IMR-90 (cell line): ENCODE measurements around the gene RAP1GAP. TPM values are rescaled to one million over a fixed set of nuclear protein-coding genes. Genes with fewer than 3 reads are reported as not detected.

Experiments
- ATAC-seq: fragments of 200-7000 bp; cut with Tn5 transposase; 2 replicates; pipeline ENCODE4 v1.9.1; 2020; ENCODE audit warnings: low read depth, mild to moderate bottlenecking, moderate library complexity
- BruUV-seq: library from RNA; stranded (reverse); fragments of 400-500 nt; replicated peaks from 2 replicates; lab custom pipeline; 2021; lab: Mats Ljungman, UMichigan
- CTCF ChIA-PET: fragments of 300-600 bp; formaldehyde crosslinking; extraction: SDS; loops from one replicate; lab custom pipeline; 2021; ENCODE audit warnings: antibody characterized with exemption; lab: Yijun Ruan, JAX
- POLR2A ChIA-PET: fragments of 300-600 bp; sonication (Branson Sonifier 250); formaldehyde crosslinking; loops from one replicate; lab custom pipeline; 2022; ENCODE audit warnings: antibody characterized with exemption; ENCODE audit not compliant: unreplicated experiment; lab: Charles Lee
- DNase-seq: peaks from one replicate; pipeline ENCODE4 v3.0.0; 2013
- H2AFZ ChIP-seq: replicated peaks from 2 replicates; pipeline ENCODE3; 2013; ENCODE audit warnings: low read length, mild to moderate bottlenecking; ENCODE audit not compliant: poor library complexity
- H2AK5ac ChIP-seq: 2 replicates; pipeline ENCODE4 v1.6.1; 2013; ENCODE audit warnings: low read depth, low read length, inconsistent platforms
- H2AK9ac ChIP-seq: replicated peaks from 2 replicates; pipeline ENCODE3; 2013; ENCODE audit warnings: mild to moderate bottlenecking, low read depth, low read length, moderate library complexity; ENCODE audit not compliant: poor library complexity
- H2BK120ac ChIP-seq: 2 replicates; pipeline ENCODE4 v1.6.1; 2013; ENCODE audit warnings: low read depth, low read length, inconsistent platforms
- H2BK15ac ChIP-seq: 3 replicates; pipeline ENCODE4 v1.6.1; 2013; ENCODE audit warnings: low read depth, low read length, inconsistent platforms
- H2BK20ac ChIP-seq: 2 replicates; pipeline ENCODE4 v1.6.1; 2013; ENCODE audit warnings: low read depth, mild to moderate bottlenecking, inconsistent platforms, low read length, moderate library complexity
- H2BK5ac ChIP-seq: 2 replicates; pipeline ENCODE4 v1.6.1; 2013; ENCODE audit warnings: mild to moderate bottlenecking, low read depth, low read length, inconsistent platforms; ENCODE audit not compliant: poor library complexity, severe bottlenecking
- H3K14ac ChIP-seq: replicated peaks from 2 replicates; pipeline ENCODE4 v1.6.1; 2013; ENCODE audit warnings: low read depth, low read length, inconsistent platforms
- H3K18ac ChIP-seq: 2 replicates; pipeline ENCODE4 v1.6.1; 2013; ENCODE audit warnings: low read depth, low read length, control low read depth
- H3K23ac ChIP-seq: 2 replicates; pipeline ENCODE4 v1.6.1; 2013; ENCODE audit warnings: low read depth, low read length, inconsistent platforms
- H3K27ac ChIP-seq: 2 replicates; pipeline ENCODE4 v1.5.1; 2013; ENCODE audit warnings: mild to moderate bottlenecking, control low read depth, low read length; ENCODE audit not compliant: insufficient read depth
- H3K27me3 ChIP-seq: 2 replicates; pipeline ENCODE4 v1.6.1; 2013; ENCODE audit warnings: low read length; ENCODE audit not compliant: control insufficient read depth, insufficient read depth
- H3K36me3 ChIP-seq: 2 replicates; pipeline ENCODE4 v1.6.1; 2013; ENCODE audit warnings: low read length, mixed read lengths; ENCODE audit not compliant: control insufficient read depth, insufficient read depth
- H3K4ac ChIP-seq: 2 replicates; pipeline ENCODE4 v1.6.1; 2013; ENCODE audit warnings: low read depth, low read length, inconsistent platforms
- H3K4me1 ChIP-seq: 2 replicates; pipeline ENCODE4 v1.6.1; 2013; ENCODE audit warnings: low read length, mixed read lengths; ENCODE audit not compliant: control insufficient read depth, insufficient read depth
- H3K4me2 ChIP-seq: 2 replicates; pipeline ENCODE4 v1.6.1; 2013; ENCODE audit warnings: low read depth, mild to moderate bottlenecking, control low read depth, low read length, moderate library complexity
- H3K4me3 ChIP-seq: 2 replicates; pipeline ENCODE4 v1.5.1; 2013; ENCODE audit warnings: low read depth, mild to moderate bottlenecking, control low read depth, low read length, moderate library complexity; ENCODE audit not compliant: insufficient read depth
- H3K56ac ChIP-seq: 2 replicates; pipeline ENCODE4 v1.6.1; 2013; ENCODE audit warnings: low read length, inconsistent platforms; ENCODE audit not compliant: insufficient read depth; ENCODE audit errors: extremely low read depth
- H3K79me1 ChIP-seq, 2 experiments: 2 replicates each; pipeline ENCODE4 v1.6.1; 2013; ENCODE audit warnings: low read length in 2 of 2, inconsistent platforms in 1 of 2, low read depth in 1 of 2
- H3K9ac ChIP-seq: 2 replicates; pipeline ENCODE4 v1.6.1; 2013; ENCODE audit warnings: low read depth, low read length, control low read depth
- H3K9me1 ChIP-seq: 2 replicates; pipeline ENCODE4 v1.6.1; 2013; ENCODE audit warnings: low read length, inconsistent platforms; ENCODE audit not compliant: insufficient read depth
- H3K9me3 ChIP-seq: 2 replicates; pipeline ENCODE4 v1.6.1; 2013; ENCODE audit warnings: low read length; ENCODE audit not compliant: control insufficient read depth, insufficient read depth
- H4K20me1 ChIP-seq: 2 replicates; pipeline ENCODE4 v1.6.1; 2013; ENCODE audit warnings: low read length, inconsistent platforms; ENCODE audit not compliant: insufficient read depth
- H4K5ac ChIP-seq: 2 replicates; pipeline ENCODE4 v1.6.1; 2013; ENCODE audit warnings: mild to moderate bottlenecking, low read depth, low read length, control low read depth
- H4K8ac ChIP-seq, 2 experiments: 2 replicates each; pipeline ENCODE4 v1.6.1; 2013; ENCODE audit warnings: low read depth in 2 of 2, low read length in 2 of 2, control low read depth in 1 of 2, inconsistent platforms in 1 of 2
- H4K91ac ChIP-seq: 2 replicates; pipeline ENCODE4 v1.6.1; 2013; ENCODE audit warnings: low read depth, low read length, inconsistent platforms; ENCODE audit not compliant: insufficient read depth
- FOS ChIP-seq: fragments of 150-350 bp; IDR thresholded peaks from 2 replicates; pipeline ENCODE4 v1.6.1; 2016; ENCODE audit warnings: low read depth, low read length
- NFE2L2 ChIP-seq: fragments of 150-350 bp; IDR thresholded peaks from 2 replicates; pipeline ENCODE4 v1.6.1; 2016; ENCODE audit warnings: low read depth, mild to moderate bottlenecking, low read length
- WGBS, 2 experiments: methylation state at CpG; one replicate each; pipeline versions ENCODE4 v1.1.5 to v1.1.7; 2013; ENCODE audit warnings: missing lambda C conversion rate in 2 of 2; ENCODE audit not compliant: insufficient read length in 1 of 2; ENCODE audit errors: extremely low coverage in 2 of 2; 5-methylcytosine and 5-hydroxymethylcytosine counted together
- dilution Hi-C: fragments of 300-500 bp; cut with HindIII; formaldehyde crosslinking; loops from one replicate; pipeline ENCODE4 v1.14.3; 2018; ENCODE audit warnings: low sequenced_read_pairs; ENCODE audit not compliant: unreplicated experiment
- in situ Hi-C: fragments of 300-500 bp; cut with MboI; formaldehyde crosslinking; loops from 3 replicates; pipeline ENCODE4 v1.14.3; 2019; ENCODE audit warnings: low sequenced_read_pairs, inconsistent platforms, mixed read lengths
- intact Hi-C: fragments of 100-400 bp; cut with micrococcal nuclease; formaldehyde crosslinking; loops from 2 replicates; pipeline ENCODE4 v1.10.0; 2022
- polyA plus RNA-seq, 3 experiments: library from polyadenylated mRNA; depleted of rRNA; stranded (reverse); fragments of >200 nt; gene quantifications; 2 replicates each; pipeline ENCODE4 v1.2.3, GENCODE V29; 2012; ENCODE audit warnings: low replicate concordance in 1 of 3
- total RNA-seq: library from RNA; depleted of rRNA; stranded (reverse); fragments of >200 nt; gene quantifications from 2 replicates; pipeline ENCODE4 v1.2.3, GENCODE V29; 2012

Gene RAP1GAP
- total and polyA plus RNA-seq, 2 of the 4 experiments (the other 2 are of a cell fraction) = under 0.01 to 0.10 TPM

- CTCF ChIA-PET = interaction anchor here (0.6 kb wide), 1 partner anchor 319 kb away, joined by 3 read pairs; no protein-coding TSS in a partner anchor
- ATAC-seq = no peak
- H3K23ac ChIP-seq = no peak overlapping the region
- H4K8ac ChIP-seq = no peak overlapping the region
- no peaks in the 10 kb centered on the region; the same call in 1 of the 2 replicates for H4K20me1 ChIP-seq
- H3K4me2 ChIP-seq = no peak overlapping the region
- no peak overlapping the region for H4K91ac ChIP-seq
- H2BK120ac ChIP-seq = no peak overlapping the region
- dilution Hi-C loops = no loop called here
- H3K14ac ChIP-seq = no peak overlapping the region
- in situ Hi-C loops = no loop called here
- POLR2A ChIA-PET = no interaction called here
- no peak overlapping the region for H3K9ac ChIP-seq
- BruUV-seq = no TSS peak
- TF ChIP-seq FOS (no peak), NFE2L2 (no peak)
- H3K36me3 ChIP-seq = no peaks in the 10 kb centered on the region
- no peak overlapping the region for H2AK9ac ChIP-seq
- intact Hi-C loops = no loop called here
- no peaks in the 10 kb centered on the region; the same call in 1 of the 2 replicates for H3K4me1 ChIP-seq
- no peak overlapping the region for H3K18ac ChIP-seq
- no peak overlapping the region for H2AFZ ChIP-seq
- H3K9me1 ChIP-seq = 0 out of 2 replicates have a peak, but pooled peaks cover 3% of the 10 kb centered on the region
- peaks cover 78% of the 10 kb centered on the region for H3K27me3 ChIP-seq
- H3K79me1 ChIP-seq = no peaks in the 10 kb centered on the region
- no peak overlapping the region for H2BK15ac ChIP-seq
- no CpG with 5 or more reads among the region's 8 CpGs for WGBS, 2 experiments
- no peak overlapping the region for H3K27ac ChIP-seq
- no peak overlapping the region for H3K4me3 ChIP-seq
- no peak overlapping the region for H4K5ac ChIP-seq
- no peak overlapping the region for H2AK5ac ChIP-seq
- H2BK5ac ChIP-seq = no peak overlapping the region
- no peaks in the 10 kb centered on the region for H3K9me3 ChIP-seq
- H3K56ac ChIP-seq = no peak overlapping the region
- no peak overlapping the region for H2BK20ac ChIP-seq
- no peak overlapping the region for H3K4ac ChIP-seq
- DNase-seq = no peak
These were observed 52.8 kb downstream of the RAP1GAP start for GRCh38 chr1:21616372-21616771.
